HepG2 (cell line): Measurements from ENCODE around the gene NME7. TPM values are rescaled to one million over a fixed set of nuclear protein-coding genes. Genes with fewer than 3 reads are reported as not detected.

Experiments used
- ATAC-seq: fragments of 200-7000 bp; cut with Tn5 transposase; 3 replicates; pipeline ENCODE4 v1.9.1; 2020; ENCODE audit warnings: mild to moderate bottlenecking, moderate library complexity
- BruUV-seq: library from RNA; stranded (reverse); fragments of 400-500 nt; replicated peaks from 2 replicates; lab custom pipeline; 2021; lab: Mats Ljungman, UMichigan
- CTCF ChIA-PET: fragments of 300-600 bp; formaldehyde crosslinking; extraction: SDS; loops from one replicate; lab custom pipeline; 2021; ENCODE audit warnings: low total read pairs, inconsistent platforms, low intra/inter-chr PET ratio; lab: Yijun Ruan, JAX
- POLR2A ChIA-PET: fragments of 350-600 bp; sonication (Branson Sonifier 250); formaldehyde crosslinking; loops from one replicate; lab custom pipeline; 2020; ENCODE audit warnings: antibody characterized with exemption, inconsistent platforms; lab: Yijun Ruan, JAX
- DNase-seq: peaks from one replicate; pipeline ENCODE4 v3.0.0-alpha.2; 2015; ENCODE audit warnings: low spot score
- FAIRE-seq: peaks from 3 replicates; lab custom pipeline; 2011; peaks lifted over from hg19 to GRCh38; lab: Jason Lieb, UNC
- H2AFZ ChIP-seq: one replicate; pipeline ENCODE4 v1.6.1; 2011; ENCODE audit warnings: low read length, inconsistent platforms
- H3K27ac ChIP-seq: fragments of 300-600 bp; 3 replicates; pipeline ENCODE4 v1.8.0; 2011; ENCODE audit warnings: mixed run types, mild to moderate bottlenecking, mixed read lengths, low read length, inconsistent platforms; ENCODE audit not compliant: insufficient read depth; ENCODE audit errors: extremely low read length
- H3K27me3 ChIP-seq, 2 experiments: fragments of 200-600 bp in 1 of 2; 2 replicates in 1 of 2; 3 replicates in 1 of 2; pipeline versions ENCODE4 v1.6.0 to v1.8.0; 2011; ENCODE audit warnings: low read length in 2 of 2, mild to moderate bottlenecking in 2 of 2, moderate library complexity in 2 of 2, inconsistent platforms in 1 of 2; ENCODE audit not compliant: insufficient read depth in 2 of 2, control insufficient read depth in 1 of 2
- H3K36me3 ChIP-seq, 2 experiments: fragments of 200-600 bp in 1 of 2; replicated peaks in 1 of 2; 2 replicates in 1 of 2; 3 replicates in 1 of 2; pipeline versions ENCODE4 v1.5.1 to v1.8.0; 2011; ENCODE audit warnings: low read length in 2 of 2, inconsistent platforms in 1 of 2; ENCODE audit not compliant: insufficient read depth in 2 of 2, control insufficient read depth in 1 of 2
- H3K4me1 ChIP-seq: 2 replicates; pipeline ENCODE4 v1.5.1; 2012; ENCODE audit warnings: low read length, inconsistent platforms; ENCODE audit not compliant: insufficient read depth
- H3K4me2 ChIP-seq: 2 replicates; pipeline ENCODE4 v1.6.0; 2011; ENCODE audit warnings: low read depth, low read length, inconsistent platforms
- H3K4me3 ChIP-seq, 3 experiments: fragments of 200-600 bp in 1 of 3; sonication (generic), shearing (Covaris generic) in 1 of 3; replicated peaks in 1 of 3; 2 replicates each; pipeline ENCODE4 v1.5.1; 2011 to 2016; ENCODE audit warnings: low read length in 3 of 3, inconsistent platforms in 2 of 3, low read depth in 2 of 3, mild to moderate bottlenecking in 2 of 3, control low read depth in 1 of 3, mixed read lengths in 1 of 3; ENCODE audit not compliant: insufficient read depth in 1 of 3
- H3K79me2 ChIP-seq: one replicate; pipeline ENCODE4 v1.6.1; 2011; ENCODE audit warnings: low read length, inconsistent platforms; ENCODE audit not compliant: insufficient read depth
- H3K9ac ChIP-seq: 2 replicates; pipeline ENCODE4 v1.6.0; 2011; ENCODE audit warnings: mild to moderate bottlenecking, low read depth, low read length, inconsistent platforms; ENCODE audit not compliant: insufficient read depth
- H3K9me3 ChIP-seq: 2 replicates; pipeline ENCODE4 v1.5.1; 2012; ENCODE audit warnings: mild to moderate bottlenecking, low read length
- H4K20me1 ChIP-seq: 2 replicates; pipeline ENCODE4 v1.6.0; 2011; ENCODE audit warnings: inconsistent platforms, mild to moderate bottlenecking, low read length, moderate library complexity; ENCODE audit not compliant: insufficient read depth
- HNRNPLL ChIP-seq: fragments of 200-400 bp; formaldehyde crosslinking; IDR thresholded peaks from 2 replicates; pipeline ENCODE4 v1.6.1; 2017; ENCODE audit warnings: mild to moderate bottlenecking, low read depth, low read length; ENCODE audit not compliant: poor library complexity, severe bottlenecking
- NFYC ChIP-seq: IDR thresholded peaks from 2 replicates; pipeline ENCODE4 v1.6.1; 2016; ENCODE audit warnings: missing genetic modification reagents, missing compliant biosample characterization
- PHB2 ChIP-seq: fragments of 450-650 bp; IDR thresholded peaks from 2 replicates; pipeline ENCODE4 v1.6.1; 2018; ENCODE audit not compliant: partially characterized antibody
- ZNF24 ChIP-seq: fragments of 450-650 bp; IDR thresholded peaks from 2 replicates; pipeline ENCODE4 v1.6.1; 2017; ENCODE audit warnings: antibody characterized with exemption, mild to moderate bottlenecking
- WGBS: methylation state at CpG from one replicate; pipeline ENCODE4 v1.1.6; 2017; ENCODE audit warnings: low lambda C conversion rate; 5-methylcytosine and 5-hydroxymethylcytosine counted together
- in situ Hi-C: cut with HindIII; loops from 2 replicates; pipeline ENCODE4 v1.10.0; 2017; ENCODE audit warnings: low pct_unique_long_range_greater_than_20kb; ENCODE audit not compliant: extremely low pct_ligation_motif_present
- intact Hi-C: fragments of 100-400 bp; cut with micrococcal nuclease; formaldehyde crosslinking; loops from one replicate; pipeline ENCODE4 v1.10.0; 2022; ENCODE audit not compliant: unreplicated experiment
- polyA plus RNA-seq, 8 experiments: library from polyadenylated mRNA; depleted of rRNA in 3 of 8; stranded (reverse) in 7 of 8; unstranded in 1 of 8; fragments of >200 nt; fragmentation: Illumina TruSeq in 4 of 8; extraction: Trizol in 4 of 8; gene quantifications; 2 replicates each; pipeline versions ENCODE4 v1.2.1 to v1.2.3, GENCODE V29; 2011 to 2016; ENCODE audit warnings: low read depth in 4 of 8, missing spikeins in 1 of 8, mixed read lengths in 1 of 8; ENCODE audit not compliant: insufficient read depth in 1 of 8
- total RNA-seq, 5 experiments: library from RNA; depleted of rRNA; stranded (reverse); fragments of >200 nt; fragmentation: Illumina TruSeq; extraction: Trizol; gene quantifications; 2 replicates each; pipeline ENCODE4 v1.2.3, GENCODE V29; 2016; ENCODE audit warnings: low read depth in 1 of 5
- TF ChIP-seq, protein P1 (sequence below), 2 experiments: fragments of 450-650 bp in 1 of 2; sonication (generic) in 1 of 2; formaldehyde crosslinking in 1 of 2; IDR thresholded peaks; 2 replicates each; pipeline versions ENCODE4 v1.6.1 to v1.8.0; 2016 to 2022; ENCODE audit warnings: antibody characterized with exemption in 1 of 2, mild to moderate bottlenecking in 1 of 2, missing genetic modification reagents in 1 of 2
- TF ChIP-seq, protein P2 (sequence below): IDR thresholded peaks from 2 replicates; pipeline ENCODE4 v1.6.1; 2016; ENCODE audit warnings: low read depth

The NME7 gene
- total and polyA plus RNA-seq, 2 of the 13 experiments (the other 11 are each of a cell fraction or from before 2014, with no cell fraction given): 9.4 to 22.5 TPM

DNA sequence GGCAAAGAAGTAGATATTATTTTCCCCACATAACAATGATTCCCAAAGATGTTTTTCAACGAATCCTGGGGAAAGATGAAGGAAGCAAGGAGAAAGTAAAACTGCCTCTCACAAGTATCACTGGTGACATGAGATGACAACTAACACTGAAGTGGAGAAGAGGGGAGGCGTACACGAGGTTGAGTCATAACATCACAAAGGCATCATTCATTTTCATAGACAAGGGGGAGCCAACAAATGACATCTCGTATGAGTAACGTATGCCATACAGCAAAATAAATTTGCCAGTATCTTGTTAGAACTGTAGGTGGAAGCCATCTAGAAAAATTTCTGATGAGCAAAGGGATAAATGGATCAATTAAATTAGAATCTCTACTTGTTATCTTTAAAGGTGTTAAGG lies 204.5 kb downstream of the NME7 start:
- no peak overlapping the region for H2AFZ ChIP-seq
- no peaks in the 10 kb centered on the region for H3K27me3 ChIP-seq
- FAIRE-seq: no peak
- no peak overlapping the region for H3K4me3 ChIP-seq
- H3K79me2 ChIP-seq: no peaks in the 10 kb centered on the region
- CTCF ChIA-PET: no interaction called here
- WGBS: 86% methylated on average over 5 of the region's 5 CpGs
- DNase-seq: no peak
- no peak overlapping the region for H3K27ac ChIP-seq
- no TSS peak for BruUV-seq
- intact Hi-C loops (no loop called here), in situ Hi-C loops (no loop called here)
- no peak for ATAC-seq
- no peak for TF ChIP-seq ZNF24
- no peak for TF ChIP-seq HNRNPLL
- no peak for TF ChIP-seq NFYC (CRISPR knock-in tag)
- TF ChIP-seq PHB2: no peak
- TF ChIP-seq, protein P1, sequence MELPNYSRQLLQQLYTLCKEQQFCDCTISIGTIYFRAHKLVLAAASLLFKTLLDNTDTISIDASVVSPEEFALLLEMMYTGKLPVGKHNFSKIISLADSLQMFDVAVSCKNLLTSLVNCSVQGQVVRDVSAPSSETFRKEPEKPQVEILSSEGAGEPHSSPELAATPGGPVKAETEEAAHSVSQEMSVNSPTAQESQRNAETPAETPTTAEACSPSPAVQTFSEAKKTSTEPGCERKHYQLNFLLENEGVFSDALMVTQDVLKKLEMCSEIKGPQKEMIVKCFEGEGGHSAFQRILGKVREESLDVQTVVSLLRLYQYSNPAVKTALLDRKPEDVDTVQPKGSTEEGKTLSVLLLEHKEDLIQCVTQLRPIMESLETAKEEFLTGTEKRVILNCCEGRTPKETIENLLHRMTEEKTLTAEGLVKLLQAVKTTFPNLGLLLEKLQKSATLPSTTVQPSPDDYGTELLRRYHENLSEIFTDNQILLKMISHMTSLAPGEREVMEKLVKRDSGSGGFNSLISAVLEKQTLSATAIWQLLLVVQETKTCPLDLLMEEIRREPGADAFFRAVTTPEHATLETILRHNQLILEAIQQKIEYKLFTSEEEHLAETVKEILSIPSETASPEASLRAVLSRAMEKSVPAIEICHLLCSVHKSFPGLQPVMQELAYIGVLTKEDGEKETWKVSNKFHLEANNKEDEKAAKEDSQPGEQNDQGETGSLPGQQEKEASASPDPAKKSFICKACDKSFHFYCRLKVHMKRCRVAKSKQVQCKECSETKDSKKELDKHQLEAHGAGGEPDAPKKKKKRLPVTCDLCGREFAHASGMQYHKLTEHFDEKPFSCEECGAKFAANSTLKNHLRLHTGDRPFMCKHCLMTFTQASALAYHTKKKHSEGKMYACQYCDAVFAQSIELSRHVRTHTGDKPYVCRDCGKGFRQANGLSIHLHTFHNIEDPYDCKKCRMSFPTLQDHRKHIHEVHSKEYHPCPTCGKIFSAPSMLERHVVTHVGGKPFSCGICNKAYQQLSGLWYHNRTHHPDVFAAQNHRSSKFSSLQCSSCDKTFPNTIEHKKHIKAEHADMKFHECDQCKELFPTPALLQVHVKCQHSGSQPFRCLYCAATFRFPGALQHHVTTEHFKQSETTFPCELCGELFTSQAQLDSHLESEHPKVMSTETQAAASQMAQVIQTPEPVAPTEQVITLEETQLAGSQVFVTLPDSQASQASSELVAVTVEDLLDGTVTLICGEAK (IDR thresholded peaks at IDR 0.05): no peak
- TF ChIP-seq, protein P1 (CRISPR knock-in tag; IDR thresholded peaks at IDR 0.05): no peak
- TF ChIP-seq, protein P2, sequence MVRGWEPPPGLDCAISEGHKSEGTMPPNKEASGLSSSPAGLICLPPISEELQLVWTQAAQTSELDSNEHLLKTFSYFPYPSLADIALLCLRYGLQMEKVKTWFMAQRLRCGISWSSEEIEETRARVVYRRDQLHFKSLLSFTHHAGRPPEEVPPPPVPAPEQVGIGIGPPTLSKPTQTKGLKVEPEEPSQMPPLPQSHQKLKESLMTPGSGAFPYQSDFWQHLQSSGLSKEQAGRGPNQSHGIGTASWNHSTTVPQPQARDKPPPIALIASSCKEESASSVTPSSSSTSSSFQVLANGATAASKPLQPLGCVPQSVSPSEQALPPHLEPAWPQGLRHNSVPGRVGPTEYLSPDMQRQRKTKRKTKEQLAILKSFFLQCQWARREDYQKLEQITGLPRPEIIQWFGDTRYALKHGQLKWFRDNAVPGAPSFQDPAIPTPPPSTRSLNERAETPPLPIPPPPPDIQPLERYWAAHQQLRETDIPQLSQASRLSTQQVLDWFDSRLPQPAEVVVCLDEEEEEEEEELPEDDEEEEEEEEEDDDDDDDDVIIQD (CRISPR knock-in tag): peak; percentile 35; the same call in 1 of the 2 replicates
- TF ChIP-seq, all 625 proteins: peak for 1
- Histone ChIP-seq H3K4me2 (no peak overlapping the region), H3K9me3 (no peaks in the 10 kb centered on the region), H3K4me1 (peaks cover 21% of the 10 kb centered on the region), H3K36me3 (0 out of 5 replicates have a peak, but pooled peaks cover 0 to 4% of the 10 kb centered on the region in 2 experiments), H4K20me1 (no peaks in the 10 kb centered on the region), H3K9ac (no peak overlapping the region)
- POLR2A ChIA-PET: no interaction called here
